Omental fat pad (tissue), 4 donors: ENCODE data around the gene ROBO2. TPM values are rescaled to one million over a fixed set of nuclear protein-coding genes. Genes with fewer than 3 reads are reported as not detected.
"Not testable (repeated sequence)": the region's sequence is repeated elsewhere in the genome, so short reads cannot be mapped to it uniquely, and the experiment has no call there.

Experiments used
- ATAC-seq: fragments of 150-250 bp; one replicate; pipeline ENCODE4 v1.9.1; 2016; ENCODE audit warnings: mild to moderate bottlenecking, moderate library complexity; ENCODE audit not compliant: low FRiP score
- DNase-seq: peaks from one replicate; pipeline ENCODE4 v3.0.0-alpha.2; 2019; ENCODE audit warnings: low spot score
- CTCF ChIP-seq, 3 donors: fragments of 450-650 bp; IDR thresholded peaks; one replicate each; pipeline ENCODE4 v1.5.1; 2016 to 2017; ENCODE audit warnings: antibody characterized with exemption in 3 of 3, mild to moderate bottlenecking in 3 of 3, moderate library complexity in 2 of 3
- total RNA-seq, 4 donors: library from RNA; depleted of rRNA; stranded (reverse); fragments of >200 nt; gene quantifications; one replicate each; pipeline ENCODE4 v1.1.0, GENCODE V29; 2016

Gene ROBO2
- total RNA-seq, 4 donors from 2014 or later = 0.12 to 1.3 (median 1.1) TPM

- ATAC-seq = no peak
- TF ChIP-seq CTCF (IDR thresholded peaks at IDR 0.05) = no peak
- DNase-seq = no peak
Observed at GRCh38 chr3:77392181-77392580, 352.3 kb downstream of the ROBO2 start.

- no peak for ATAC-seq
- DNase-seq = no peak
- TF ChIP-seq CTCF (IDR thresholded peaks at IDR 0.05) = no peak
Observed at GRCh38 chr3:77394046-77394445, 354.1 kb downstream of the ROBO2 start.

GRCh38 chr3:77404871-77405270, 365.0 kb downstream of the ROBO2 start:
- ATAC-seq = no peak
- DNase-seq = no peak
- no peak for TF ChIP-seq CTCF (IDR thresholded peaks at IDR 0.05)

- ATAC-seq (no peak), DNase-seq (no peak)
- TF ChIP-seq CTCF (IDR thresholded peaks at IDR 0.05) = no peak
Observed at GRCh38 chr3:77407441-77407840, 367.5 kb downstream of the ROBO2 start.

GRCh38 chr3:77410334-77410733, 370.4 kb downstream of the ROBO2 start:
- ATAC-seq, DNase-seq: not testable (repeated sequence)

- no peak for TF ChIP-seq CTCF (IDR thresholded peaks at IDR 0.05)
- ATAC-seq = no peak
- no peak for DNase-seq
Observed at GRCh38 chr3:77411334-77411733, 371.4 kb downstream of the ROBO2 start.

GRCh38 chr3:77412021-77412438, 372.1 kb downstream of the ROBO2 start:
- no peak for DNase-seq
- no peak for TF ChIP-seq CTCF (IDR thresholded peaks at IDR 0.05)
- ATAC-seq = no peak

- DNase-seq (no peak), ATAC-seq (no peak)
- TF ChIP-seq CTCF (IDR thresholded peaks at IDR 0.05) = no peak
Observed at GRCh38 chr3:77412584-77412983, 372.7 kb downstream of the ROBO2 start.
